Left lung (tissue), 10 donors: ENCODE measurements around the gene HDAC4. TPM values are rescaled to one million over a fixed set of nuclear protein-coding genes. Genes with fewer than 3 reads are reported as not detected.

Experiments used
- ATAC-seq: fragments of 200-7000 bp; cut with Tn5 transposase; one replicate; pipeline ENCODE4 v1.9.1; 2020; ENCODE audit warnings: moderate library complexity
- DNase-seq, 4 donors: peaks; one replicate each; pipeline ENCODE4 v3.0.0-alpha.2; 2013 to 2020
- H3K27ac ChIP-seq, 2 donors: fragments of 200-600 bp; sonication (generic) in 1 of 2; one replicate each; pipeline versions ENCODE4 v1.5.0 to v1.8.0; 2020 to 2021
- H3K27me3 ChIP-seq, 2 donors: fragments of 200-600 bp; sonication (generic) in 1 of 2; one replicate each; pipeline versions ENCODE4 v1.5.0 to v1.8.0; 2020 to 2021
- H3K36me3 ChIP-seq, 2 donors: fragments of 200-600 bp; sonication (generic) in 1 of 2; one replicate each; pipeline versions ENCODE4 v1.5.0 to v1.8.0; 2020 to 2021
- H3K4me1 ChIP-seq, 2 donors: fragments of 200-600 bp; one replicate each; pipeline ENCODE4 v1.8.0; 2021
- H3K4me3 ChIP-seq, 2 donors: fragments of 200-600 bp; sonication (generic) in 1 of 2; one replicate each; pipeline versions ENCODE4 v1.5.0 to v1.8.0; 2020 to 2021; ENCODE audit warnings: mild to moderate bottlenecking in 1 of 2
- H3K9me3 ChIP-seq, 2 donors: fragments of 200-600 bp; sonication (generic) in 1 of 2; one replicate each; pipeline versions ENCODE4 v1.5.0 to v1.8.0; 2020 to 2021
- CTCF ChIP-seq, 2 donors: fragments of 200-600 bp; sonication (generic) in 1 of 2; IDR thresholded peaks; one replicate each; pipeline versions ENCODE4 v1.5.0 to v1.8.0; 2021; ENCODE audit warnings: antibody characterized with exemption in 2 of 2
- intact Hi-C, 2 donors: fragments of 100-400 bp; cut with DNase I; formaldehyde crosslinking; loops; one replicate each; pipeline versions ENCODE4 v1.11.2 to v1.14.2; 2022
- polyA plus RNA-seq, 6 donors: library from polyadenylated mRNA; unstranded; fragments of 120-200 nt; gene quantifications; one replicate each; pipeline ENCODE4 v1.2.1, GENCODE V29; 2013; ENCODE audit not compliant: insufficient read length in 6 of 6
- total RNA-seq, 2 donors: library from RNA; stranded (reverse); fragmentation: NEBNext Ultra II Directional; extraction: Animal tissue kit (Norgen Biotek cat#: 25700); gene quantifications; one replicate each; pipeline ENCODE4 v1.2.1, GENCODE V29; 2021
- donor health status: DM: no; HTN: yes; CAD: no.
- donor health status: DM: no; HTN: no; CAD: no.

Gene HDAC4
- total and polyA plus RNA-seq, 8 donors: 9.9 to 36.8 (median 12.8) TPM

- Histone ChIP-seq H3K27ac (no peak overlapping the region), H3K9me3 (no peaks in the 10 kb centered on the region), H3K4me1 (no peaks in the 10 kb centered on the region), H3K36me3 (peaks cover 0 to 87% of the 10 kb centered on the region in 2 donors), H3K4me3 (no peak overlapping the region), H3K27me3 (no peaks in the 10 kb centered on the region)
- ATAC-seq (no peak), DNase-seq (peak in 1 of 4 donors; percentile 48)
- no peak for TF ChIP-seq CTCF (IDR thresholded peaks at IDR 0.05)
- intact Hi-C loops: no loop called here
Observed at GRCh38 chr2:239065962-239066361, 334.9 kb downstream of the HDAC4 start.

- no peak for ATAC-seq
- Histone ChIP-seq H3K4me3 (no peak overlapping the region), H3K9me3 (no peaks in the 10 kb centered on the region), H3K27ac (no peak overlapping the region), H3K36me3 (peaks cover 0 to 87% of the 10 kb centered on the region in 2 donors), H3K4me1 (no peaks in the 10 kb centered on the region), H3K27me3 (no peaks in the 10 kb centered on the region)
- intact Hi-C loops: no loop called here
- no peak for TF ChIP-seq CTCF (IDR thresholded peaks at IDR 0.05)
- DNase-seq: peak in 1 of 4 donors; percentile 49
Observed at GRCh38 chr2:239065537-239065936, 335.3 kb downstream of the HDAC4 start.

- ATAC-seq: no peak
- Histone ChIP-seq H3K4me1 (no peaks in the 10 kb centered on the region), H3K9me3 (no peaks in the 10 kb centered on the region), H3K36me3 (peaks cover 0 to 87% of the 10 kb centered on the region in 2 donors), H3K27ac (no peak overlapping the region), H3K4me3 (no peak overlapping the region), H3K27me3 (no peaks in the 10 kb centered on the region)
- peak in 1 of 4 donors; percentile 61 for DNase-seq
- no peak for TF ChIP-seq CTCF (IDR thresholded peaks at IDR 0.05)
- intact Hi-C loops: no loop called here
Observed at GRCh38 chr2:239064891-239065290, 335.9 kb downstream of the HDAC4 start.

- Histone ChIP-seq H3K4me3 (no peak overlapping the region), H3K4me1 (no peaks in the 10 kb centered on the region), H3K9me3 (no peaks in the 10 kb centered on the region), H3K27ac (no peak overlapping the region), H3K36me3 (peaks cover 0 to 91% of the 10 kb centered on the region in 2 donors), H3K27me3 (no peaks in the 10 kb centered on the region)
- intact Hi-C loops: no loop called here
- TF ChIP-seq CTCF (IDR thresholded peaks at IDR 0.05): no peak
- DNase-seq (peak in 1 of 4 donors; percentile 46), ATAC-seq (no peak)
Observed at GRCh38 chr2:239064253-239064652, 336.6 kb downstream of the HDAC4 start.

- no peaks in the 10 kb centered on the region for H3K27me3 ChIP-seq
- H3K4me1 ChIP-seq: no peaks in the 10 kb centered on the region
- H3K27ac ChIP-seq: no peak overlapping the region
- TF ChIP-seq CTCF (IDR thresholded peaks at IDR 0.05): no peak
- DNase-seq: peak in 1 of 4 donors; percentile 64
- intact Hi-C loops: no loop called here
- H3K9me3 ChIP-seq: no peaks in the 10 kb centered on the region
- no peak for ATAC-seq
- no peak overlapping the region for H3K4me3 ChIP-seq
- H3K36me3 ChIP-seq: peaks cover 0 to 89% of the 10 kb centered on the region in 2 donors
Observed at GRCh38 chr2:239062743-239063142, 338.1 kb downstream of the HDAC4 start.
